ENCODE data around the gene ZNF503.
A peak's percentile ranks its signal among the peaks of the same experiment; 100 is the strongest.

ZNF503 gene

DNA sequence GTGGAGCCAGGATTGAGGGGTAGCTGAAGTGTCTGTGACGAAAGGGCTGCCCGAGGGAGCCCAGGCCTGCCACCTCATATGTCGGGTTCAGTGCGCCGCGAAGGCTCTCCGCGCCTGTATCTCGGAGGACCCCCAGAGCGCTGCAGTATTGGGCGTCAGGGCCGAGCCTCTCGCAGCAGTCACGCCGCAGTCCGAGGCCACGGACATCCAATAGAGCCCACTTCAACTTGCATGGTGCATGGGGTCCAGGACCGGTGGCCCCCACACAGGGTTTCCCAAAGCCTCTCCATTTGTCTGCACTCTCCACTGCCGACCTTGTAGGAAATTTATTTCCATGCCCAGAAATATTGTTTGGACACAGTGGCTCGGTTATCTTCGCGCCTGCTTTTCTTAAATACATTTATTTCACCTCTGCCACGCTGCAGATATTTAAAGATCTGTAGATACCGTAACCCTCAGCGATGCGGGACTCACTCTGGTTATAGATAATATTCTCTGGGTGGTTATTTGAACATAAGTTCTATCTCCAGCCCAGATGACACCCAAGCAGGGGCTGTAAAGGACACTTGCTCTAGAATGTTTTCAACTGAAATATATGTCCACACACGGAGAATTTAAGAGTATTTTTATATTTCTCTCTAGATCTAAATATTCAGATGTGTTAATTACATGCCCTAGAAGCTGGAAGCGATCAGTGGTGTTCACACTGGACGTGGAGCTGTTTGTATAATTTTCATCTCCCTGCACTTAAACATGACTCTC is 5.1 kb upstream of the ZNF503 start:
- DNase-seq (ENCODE audit: low spot score), result no peak

- no peak for DNase-seq (ENCODE audit: low spot score)
These were observed 4.3 kb upstream of the ZNF503 start for GRCh38 chr10:75405598-75406461.

- DNase-seq (ENCODE audit: low spot score), result no peak
These were observed 3.4 kb upstream of the ZNF503 start for GRCh38 chr10:75404815-75405597.

GRCh38 chr10:75403939-75404814 is 2.6 kb upstream of the ZNF503 start:
- DNase-seq (ENCODE audit: low spot score), result no peak

DNA sequence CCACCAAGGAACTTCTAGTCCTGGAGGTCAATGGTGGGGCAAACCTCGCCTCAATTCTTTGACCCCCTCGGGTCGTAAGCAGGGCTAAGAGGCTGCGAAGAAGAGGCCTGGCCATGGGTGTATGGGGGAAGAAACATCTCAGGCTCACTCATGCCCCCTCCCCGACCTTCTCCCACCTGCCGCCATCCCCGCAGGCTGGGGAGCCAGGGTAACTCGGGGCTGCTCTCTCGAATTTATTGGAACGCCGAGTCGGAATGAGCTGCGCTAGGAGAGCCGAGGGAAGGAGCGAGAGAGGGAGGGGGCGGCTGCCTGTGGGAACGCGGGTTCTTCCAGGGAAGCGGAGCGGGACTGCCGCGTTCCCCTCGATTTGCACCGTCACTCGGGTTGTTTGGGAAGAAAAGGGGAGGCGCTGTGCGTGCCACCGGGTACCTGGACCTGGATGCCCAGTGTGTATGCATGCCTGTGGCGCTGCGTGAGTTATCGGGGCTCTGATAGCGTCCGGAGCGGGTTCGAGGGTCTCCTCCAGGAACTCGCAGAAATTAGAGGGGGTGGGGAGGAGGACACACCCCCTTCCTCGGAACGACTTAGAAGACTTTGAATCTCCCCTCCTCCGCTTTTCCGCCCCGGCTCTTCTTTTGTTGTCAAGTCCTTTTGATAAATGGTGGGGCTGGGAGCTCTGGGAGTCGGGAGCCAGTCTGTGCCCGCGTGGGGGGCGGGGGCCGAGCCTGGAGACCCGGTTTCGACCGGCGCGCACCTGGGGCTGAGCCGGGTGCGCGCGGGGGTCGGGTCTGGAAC is 1.8 kb upstream of the ZNF503 start:
- DNase-seq (ENCODE audit: low spot score), result peak; percentile 77

GRCh38 chr10:75402486-75403143 is 1.1 kb upstream of the ZNF503 start:
- DNase-seq (ENCODE audit: low spot score), result no peak

GRCh38 chr10:75400771-75401568 is 594 bp downstream of the ZNF503 start:
- DNase-seq (ENCODE audit: low spot score), result no peak

DNA sequence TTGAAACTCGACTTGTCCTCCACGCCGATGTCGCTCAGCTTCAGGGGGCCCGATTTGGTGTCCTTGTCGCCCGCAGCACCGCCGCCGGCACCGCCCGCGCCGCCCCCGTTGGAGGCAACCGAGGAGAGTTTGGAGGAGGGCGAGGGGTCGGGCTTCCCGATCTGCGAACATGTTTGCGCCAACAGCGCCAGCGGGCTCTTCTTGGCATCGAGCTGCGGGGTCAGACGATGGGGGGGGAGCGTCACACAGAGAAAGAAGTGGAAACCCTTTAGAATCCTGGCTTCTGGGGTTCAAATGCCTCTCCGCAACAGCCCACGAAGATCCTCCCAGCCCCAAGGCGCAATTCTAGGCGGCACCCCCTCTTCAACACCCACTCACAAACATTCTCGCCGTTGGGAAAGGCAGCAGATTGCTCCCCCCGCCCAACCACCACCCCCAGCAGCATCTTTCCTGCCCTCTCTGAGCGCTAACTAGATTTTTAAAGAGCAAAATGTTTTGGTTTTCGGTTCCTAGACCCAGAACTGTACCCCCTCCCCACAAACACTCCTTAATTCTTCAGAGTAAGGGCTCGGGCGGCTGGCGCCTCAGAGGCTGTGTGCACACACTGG is 1.3 kb downstream of the ZNF503 start:
- no peak for DNase-seq (ENCODE audit: low spot score)

DNA sequence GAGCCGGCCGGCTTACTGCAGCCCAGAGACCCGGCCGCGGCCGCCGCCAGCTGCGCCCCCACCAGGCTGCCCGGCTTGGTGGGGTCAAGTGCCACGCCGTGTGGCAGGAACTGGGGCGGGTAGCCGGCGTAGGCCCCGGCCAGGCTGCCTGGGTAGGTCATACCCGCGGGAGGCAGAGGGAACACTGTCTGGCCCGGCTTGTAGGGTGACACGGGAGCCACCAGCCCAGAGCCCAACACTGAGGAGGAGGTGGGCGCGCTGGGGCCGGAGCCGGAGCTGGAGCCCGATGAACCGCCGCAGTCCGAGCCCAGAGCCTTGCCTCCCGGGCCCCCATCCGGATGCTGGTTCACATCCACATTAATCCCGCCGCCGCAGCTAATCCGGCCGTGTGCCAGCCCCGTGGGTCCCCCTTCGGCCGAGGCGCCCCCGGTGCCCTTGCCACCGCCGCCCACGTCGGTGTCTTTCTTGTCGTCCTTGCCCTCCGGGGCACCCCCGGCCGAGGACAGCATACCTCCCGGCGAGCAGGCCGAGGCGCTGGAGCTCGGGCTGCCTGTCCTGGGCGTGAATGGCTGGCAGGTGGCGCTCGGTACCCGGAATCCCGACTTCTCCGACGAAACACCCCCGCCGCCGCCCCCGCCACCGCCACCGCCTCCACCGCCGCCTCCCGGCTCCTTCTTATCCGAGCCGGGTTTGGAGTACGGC is 2.0 kb downstream of the ZNF503 start:
- DNase-seq (ENCODE audit: low spot score), result peak; percentile 88

DNA sequence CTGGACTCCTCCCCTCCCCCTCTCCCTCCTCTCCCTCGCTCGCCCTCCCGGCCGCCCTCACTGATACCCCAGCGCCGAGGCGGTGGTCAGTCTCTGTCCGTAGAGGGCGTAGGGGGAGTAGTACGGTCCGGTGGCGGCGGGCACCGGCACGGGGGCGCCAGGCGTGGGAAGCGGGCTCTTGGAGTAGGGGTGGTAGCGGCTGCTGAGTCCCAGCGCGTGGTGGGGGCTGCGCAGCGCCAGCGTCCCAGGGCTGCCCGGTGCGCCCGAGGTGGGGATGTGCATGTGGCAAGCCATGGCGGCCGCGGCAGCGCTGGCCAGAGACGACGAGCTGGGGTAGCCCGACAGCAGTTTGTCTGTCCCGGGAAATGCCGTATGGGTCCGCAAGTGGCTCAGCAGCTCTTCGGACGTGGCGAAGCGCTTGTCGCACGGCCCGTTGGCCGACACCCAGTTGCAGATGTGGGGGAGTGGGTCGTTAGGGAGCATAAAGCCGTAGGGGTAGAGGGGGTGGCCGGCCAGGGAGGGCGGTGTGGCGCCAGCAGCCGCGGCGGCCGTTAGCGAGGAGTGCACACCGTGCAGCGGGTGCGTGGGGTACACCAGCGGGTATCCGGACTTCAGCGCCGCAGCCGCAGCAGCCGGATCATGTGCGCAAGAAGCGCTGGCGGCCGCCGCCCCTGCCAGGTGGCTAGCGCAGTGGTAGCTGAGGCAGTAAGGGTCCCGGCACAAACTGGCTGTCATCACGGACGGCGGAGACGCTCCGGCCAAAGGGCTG is 2.7 kb downstream of the ZNF503 start:
- DNase-seq (ENCODE audit: low spot score), result no peak

DNA sequence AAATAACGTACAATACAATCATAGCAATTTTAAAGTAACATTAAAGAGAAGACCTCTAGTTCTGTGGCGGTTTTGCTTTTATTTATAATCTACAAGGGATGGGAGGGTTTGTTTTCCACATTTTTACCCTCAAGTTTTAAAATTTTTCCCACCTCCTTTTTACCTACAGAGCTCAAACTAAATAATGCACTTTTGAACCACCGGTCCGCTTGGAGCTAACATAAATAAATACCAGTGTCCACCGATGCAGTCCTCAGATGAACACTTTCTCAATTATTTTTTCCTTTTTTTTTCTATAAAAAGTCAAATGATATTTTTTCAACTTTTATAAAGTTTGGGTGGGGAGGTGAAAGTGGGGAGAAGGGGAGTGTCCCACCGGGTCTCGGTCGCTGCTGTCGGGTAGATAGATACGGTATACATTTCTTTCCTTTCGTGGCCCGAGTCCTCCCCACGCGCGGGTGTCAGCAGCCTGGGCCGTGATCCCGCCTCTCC is 3.3 kb downstream of the ZNF503 start:
- no peak for DNase-seq (ENCODE audit: low spot score)

GRCh38 chr10:75397496-75398199 is 3.9 kb downstream of the ZNF503 start:
- no peak for DNase-seq (ENCODE audit: low spot score)

- no peak for DNase-seq (ENCODE audit: low spot score)
These were observed 4.7 kb downstream of the ZNF503 start for GRCh38 chr10:75396631-75397495.

GRCh38 chr10:75395932-75396630 is 5.5 kb downstream of the ZNF503 start:
- no peak for DNase-seq (ENCODE audit: low spot score)
